Activated naive CD8-positive, alpha-beta T cell treated with anti-CD3 and anti-CD28 coated beads for 36 hours (primary cell): Measurements from ENCODE around the gene EXO1. TPM values are rescaled to one million over a fixed set of nuclear protein-coding genes. Genes with fewer than 3 reads are reported as not detected.
"Not testable (repeated sequence)": the region's sequence is repeated elsewhere in the genome, so short reads cannot be mapped to it uniquely, and the experiment has no call there.

Source experiments
- DNase-seq: peaks from one replicate; pipeline ENCODE4 v3.0.0; 2021
- H3K27ac Mint-ChIP-seq: one replicate; pipeline ENCODE4 v1.8.0; 2022; ENCODE audit warnings: mild to moderate bottlenecking, moderate library complexity, mixed read lengths
- H3K27me3 Mint-ChIP-seq: one replicate; pipeline ENCODE4 v1.8.0; 2022; ENCODE audit warnings: mild to moderate bottlenecking, mixed read lengths
- H3K36me3 Mint-ChIP-seq: one replicate; pipeline ENCODE4 v1.8.0; 2021; ENCODE audit warnings: mild to moderate bottlenecking, mixed read lengths
- H3K4me1 Mint-ChIP-seq: one replicate; pipeline ENCODE4 v1.8.0; 2021; ENCODE audit warnings: mixed read lengths
- H3K4me3 Mint-ChIP-seq: one replicate; pipeline ENCODE4 v1.8.0; 2022; ENCODE audit warnings: mild to moderate bottlenecking, moderate library complexity, mixed read lengths
- H3K9me3 Mint-ChIP-seq: one replicate; pipeline ENCODE4 v1.8.0; 2022; ENCODE audit warnings: mixed read lengths
- total RNA-seq, 2 experiments: library from RNA; stranded (reverse); gene quantifications; one replicate each; pipeline ENCODE4 v1.2.3, GENCODE V29; 2021

The EXO1 gene
- total RNA-seq, result 10 to 100 TPM; 91.8 to 94.8 TPM

DNA sequence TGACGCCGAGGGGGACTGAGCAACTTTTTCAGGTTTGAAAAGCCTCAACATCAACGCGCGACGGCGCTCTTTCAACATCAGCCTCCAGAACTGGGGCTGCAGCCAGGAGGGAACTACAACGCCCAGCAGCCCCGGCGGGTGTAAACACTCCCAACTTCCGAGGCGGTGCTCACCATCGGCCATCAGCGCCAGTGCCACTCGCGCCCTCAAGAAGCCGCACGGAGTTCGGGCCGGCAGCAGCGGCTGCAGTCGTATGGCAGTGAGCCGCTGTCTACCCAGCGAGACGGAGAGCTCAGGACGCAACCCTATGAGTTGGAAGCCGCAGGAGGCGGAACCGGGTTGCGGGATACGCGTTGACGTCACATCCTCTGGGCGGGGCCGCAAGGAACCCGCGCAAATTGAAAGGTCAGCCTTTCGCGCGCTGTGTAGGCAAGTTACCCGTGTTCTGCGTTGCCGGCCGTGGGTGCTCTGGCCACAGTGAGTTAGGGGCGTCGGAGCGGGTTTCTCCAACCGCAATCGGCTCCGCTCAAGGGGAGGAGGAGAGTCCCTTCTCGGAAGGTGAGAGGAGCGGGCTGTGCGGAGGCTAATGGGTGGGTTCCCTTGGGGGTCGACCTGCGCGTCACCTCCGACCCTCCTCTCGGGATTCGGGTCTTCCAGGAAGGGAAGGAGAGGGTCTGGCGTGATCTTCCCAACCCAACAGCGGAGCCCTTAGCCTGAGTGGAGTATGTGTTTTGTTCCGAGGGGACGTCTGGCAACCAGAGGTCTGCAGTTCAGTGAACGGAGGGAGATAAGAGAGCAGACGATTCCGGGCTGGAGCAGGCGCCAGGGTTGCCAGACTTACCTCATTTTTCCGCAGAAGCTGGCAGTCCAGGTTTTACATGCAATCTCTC is at the start of gene EXO1:
Gene EXO1, plus strand, starts transcription at position 409 of the 890 bp plus-strand sequence. CDS start 2,222 bp downstream, outside the sequence.
- Mint-ChIP-seq H3K27ac (peak within 1 kb of the TSS; percentile 99), H3K4me1 (peaks cover 19% of the 10 kb centered on the region), H3K9me3 (no peaks in the 10 kb centered on the region), H3K27me3 (no peaks in the 10 kb centered on the region), H3K36me3 (peaks cover 31% of the 10 kb centered on the region), H3K4me3 (peak within 1 kb of the TSS; percentile 95)
- DNase-seq, result peak; percentile 89

DNA sequence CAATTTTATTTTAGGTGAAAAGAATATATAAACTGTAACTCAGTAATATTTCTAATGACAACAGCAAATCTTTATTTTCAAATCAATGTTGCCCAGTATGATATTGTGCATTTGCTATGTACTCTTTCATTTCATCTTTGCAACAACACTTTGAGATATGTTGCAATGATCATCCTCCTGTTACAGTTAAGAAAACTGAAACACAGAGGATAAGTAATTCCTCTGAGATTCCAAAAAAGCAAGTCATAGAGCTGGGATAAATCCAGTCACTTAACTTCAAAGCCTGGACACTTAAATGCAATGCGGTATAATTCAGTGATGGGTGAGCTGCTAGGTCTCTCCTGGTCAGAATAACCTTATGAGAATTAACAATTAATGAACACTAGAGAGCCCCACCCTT is 48.6 kb upstream of the EXO1 start:
- H3K36me3 Mint-ChIP-seq, result no peaks in the 10 kb centered on the region
- no peak for DNase-seq
- H3K9me3 Mint-ChIP-seq, result no peaks in the 10 kb centered on the region
- no peak overlapping the region for H3K27ac Mint-ChIP-seq
- H3K4me1 Mint-ChIP-seq, result no peaks in the 10 kb centered on the region
- no peaks in the 10 kb centered on the region for H3K27me3 Mint-ChIP-seq
- no peak overlapping the region for H3K4me3 Mint-ChIP-seq

DNA sequence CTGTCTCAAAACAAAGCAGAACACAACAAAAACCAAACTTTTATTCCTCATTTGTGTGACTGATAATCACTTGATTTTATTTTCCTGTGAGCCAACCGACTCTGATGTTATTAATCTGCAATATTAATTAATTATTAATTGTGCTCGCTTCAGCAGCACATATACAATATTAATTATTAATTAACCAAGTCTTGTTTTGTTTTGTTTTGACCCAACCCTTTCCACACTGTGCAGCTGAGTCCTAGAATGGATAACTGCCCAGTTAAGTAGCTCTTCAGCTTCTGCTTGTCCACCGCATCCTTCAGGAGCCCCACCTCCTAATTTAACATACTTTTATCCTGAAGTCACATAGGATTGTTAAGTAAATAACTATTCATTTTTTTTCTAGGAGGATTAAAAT is 47.4 kb upstream of the EXO1 start:
- Mint-ChIP-seq H3K36me3 (no peaks in the 10 kb centered on the region), H3K4me1 (no peaks in the 10 kb centered on the region), H3K4me3 (no peak overlapping the region), H3K27me3 (no peaks in the 10 kb centered on the region), H3K27ac (no peak overlapping the region), H3K9me3 (no peaks in the 10 kb centered on the region)
- no peak for DNase-seq

DNA sequence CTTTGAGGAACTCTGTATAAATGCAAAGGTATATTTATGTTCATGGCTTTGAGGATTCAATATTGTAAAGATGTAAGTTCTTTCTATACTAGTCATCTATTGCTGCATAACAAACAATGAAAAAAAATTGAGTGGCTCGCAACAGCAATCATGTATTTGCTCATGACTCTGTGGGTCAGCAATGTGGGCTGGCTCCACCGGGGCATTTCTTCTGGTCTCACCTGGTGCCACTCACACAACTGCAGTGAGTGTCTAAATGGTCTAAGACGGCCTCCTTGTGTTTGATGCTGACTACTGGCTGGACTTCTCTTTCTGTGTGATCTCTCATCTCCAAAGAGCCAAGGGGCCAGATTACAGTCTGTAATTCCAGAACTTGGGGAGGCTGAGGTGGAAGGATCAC is 45.1 kb upstream of the EXO1 start:
- H3K27ac Mint-ChIP-seq, result no peak overlapping the region
- H3K4me1 Mint-ChIP-seq, result no peaks in the 10 kb centered on the region
- no peak overlapping the region for H3K4me3 Mint-ChIP-seq
- DNase-seq, result no peak
- H3K9me3 Mint-ChIP-seq, result no peaks in the 10 kb centered on the region
- no peaks in the 10 kb centered on the region for H3K27me3 Mint-ChIP-seq
- H3K36me3 Mint-ChIP-seq, result no peaks in the 10 kb centered on the region

DNA sequence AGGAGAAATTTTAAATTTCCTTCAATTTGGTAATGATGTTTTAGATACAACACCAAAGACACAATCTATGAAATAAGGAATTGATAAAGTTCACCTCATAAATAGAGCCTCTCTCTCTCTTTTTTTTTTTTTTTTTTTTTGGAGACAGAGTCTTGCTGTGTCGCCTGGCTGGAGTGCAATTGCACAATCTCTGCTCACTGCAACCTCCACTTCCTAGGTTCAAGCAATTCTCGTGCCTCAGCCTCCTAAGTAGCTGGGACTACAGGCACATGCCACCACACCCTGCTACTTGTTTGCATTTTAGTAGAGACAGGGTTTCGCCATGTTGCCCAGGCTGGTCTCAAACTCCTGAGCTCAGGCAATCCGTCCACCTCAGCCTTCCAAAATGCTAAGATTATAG is 43.3 kb upstream of the EXO1 start:
- H3K4me1 Mint-ChIP-seq, H3K9me3 Mint-ChIP-seq, H3K36me3 Mint-ChIP-seq, H3K27me3 Mint-ChIP-seq, H3K4me3 Mint-ChIP-seq, H3K27ac Mint-ChIP-seq, DNase-seq: not testable (repeated sequence)

DNA sequence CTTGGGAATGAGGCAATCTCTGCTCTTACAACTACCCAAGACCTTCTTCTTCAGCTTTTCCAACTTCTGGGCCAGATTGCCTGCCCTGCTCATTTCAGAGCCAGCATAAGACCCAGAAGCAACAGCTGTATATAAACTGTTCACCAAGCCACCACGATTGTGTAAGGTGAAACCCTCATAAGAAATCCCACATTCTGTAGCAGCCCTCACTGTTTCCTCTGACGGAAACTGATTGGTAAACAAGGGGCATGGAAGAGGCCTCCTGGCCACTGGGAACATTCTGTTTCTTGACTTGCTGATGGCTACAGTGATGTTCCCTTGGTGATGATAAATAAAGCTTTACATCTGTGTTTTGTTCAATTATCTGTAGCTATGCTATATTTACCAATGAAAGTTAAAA is 39.7 kb upstream of the EXO1 start:
- Mint-ChIP-seq H3K27me3 (peaks cover 3% of the 10 kb centered on the region), H3K9me3 (no peaks in the 10 kb centered on the region), H3K36me3 (no peaks in the 10 kb centered on the region), H3K4me1 (no peaks in the 10 kb centered on the region), H3K4me3 (no peak overlapping the region), H3K27ac (no peak overlapping the region)
- DNase-seq, result no peak

DNA sequence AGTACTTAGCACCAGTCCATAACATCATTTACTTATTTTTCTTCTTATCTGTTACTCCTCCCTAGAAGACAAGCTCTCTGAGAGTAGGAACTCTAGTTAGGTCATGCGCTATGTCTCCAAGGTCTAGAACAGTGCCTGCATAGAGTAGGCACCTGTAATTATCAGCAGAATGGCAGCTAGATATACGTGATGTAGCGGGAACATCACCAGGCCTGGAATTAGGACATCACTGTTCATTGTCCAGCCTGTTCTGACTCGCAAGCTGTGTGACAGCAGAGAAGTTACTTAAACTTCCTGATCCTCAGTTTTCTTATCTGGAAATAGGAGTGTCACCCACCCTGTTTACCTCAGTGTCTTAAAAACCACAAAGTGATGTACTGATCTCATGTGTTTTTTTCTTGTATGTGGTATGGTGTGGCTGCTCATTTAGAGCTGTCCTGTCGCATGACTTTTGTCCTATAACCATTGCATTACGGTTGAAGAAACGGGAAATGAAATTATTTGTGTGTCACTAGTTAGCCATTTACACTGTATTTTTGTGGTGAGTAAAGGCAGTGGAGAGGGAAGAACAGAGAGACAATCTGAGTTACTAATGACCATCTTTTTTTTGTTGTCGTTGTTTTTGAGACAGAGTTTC is 37.1 kb upstream of the EXO1 start:
- Mint-ChIP-seq H3K4me1 (no peaks in the 10 kb centered on the region), H3K27me3 (peaks cover 3% of the 10 kb centered on the region), H3K36me3 (no peaks in the 10 kb centered on the region), H3K9me3 (no peaks in the 10 kb centered on the region), H3K27ac (no peak overlapping the region), H3K4me3 (no peak overlapping the region)
- DNase-seq, result no peak

DNA sequence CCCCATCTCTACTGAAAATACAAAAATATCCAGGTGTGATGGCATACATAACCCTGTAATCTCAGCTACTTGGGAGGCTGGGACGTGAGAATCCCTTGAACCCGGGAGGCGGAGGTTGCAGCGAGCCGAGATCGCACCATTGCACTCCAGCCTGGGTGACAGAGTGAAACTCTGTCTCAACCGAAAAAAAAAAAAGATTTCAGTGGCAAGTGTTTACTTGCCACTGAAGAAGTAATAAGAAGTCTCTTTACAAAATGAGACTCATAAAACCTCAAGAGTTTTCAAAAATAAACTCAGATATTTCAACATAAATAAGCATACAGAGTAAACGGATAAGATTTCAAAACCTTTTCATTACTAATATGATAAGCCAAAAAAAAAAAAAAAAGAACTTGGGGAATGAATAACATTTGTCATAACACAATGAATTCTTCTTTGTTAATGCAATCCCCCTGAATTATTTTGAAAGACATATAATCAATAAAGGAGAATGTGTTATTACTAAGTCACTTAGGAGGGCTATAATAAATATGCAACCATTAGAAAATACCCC is 34.2 kb upstream of the EXO1 start:
- Mint-ChIP-seq H3K36me3 (no peaks in the 10 kb centered on the region), H3K4me1 (no peaks in the 10 kb centered on the region)
- DNase-seq, result no peak

DNA sequence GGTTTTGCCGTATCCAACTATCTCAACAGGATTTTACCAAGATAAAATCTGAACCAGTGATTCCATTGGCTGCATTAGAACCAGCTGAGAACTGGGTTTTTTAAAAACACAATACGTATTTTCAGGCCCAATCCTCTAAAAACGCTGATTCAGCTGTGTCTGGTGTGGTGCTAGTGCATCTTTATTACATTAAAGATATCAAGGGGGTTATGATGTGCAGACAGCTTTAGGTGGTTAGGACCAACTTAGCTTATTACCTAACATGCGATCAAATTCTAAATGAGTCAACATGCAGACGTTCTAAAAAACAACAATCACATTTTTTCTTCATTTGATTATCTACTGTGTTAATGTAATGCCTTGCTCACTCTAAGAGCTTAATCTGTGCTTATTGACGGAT is 32.0 kb upstream of the EXO1 start:
- no peaks in the 10 kb centered on the region for H3K9me3 Mint-ChIP-seq
- no peak overlapping the region for H3K4me3 Mint-ChIP-seq
- no peaks in the 10 kb centered on the region for H3K36me3 Mint-ChIP-seq

More for the DNA sequence above, 34.2 kb upstream of the EXO1 start:
- Mint-ChIP-seq H3K4me3 (no peak overlapping the region), H3K27me3 (peaks cover 3% of the 10 kb centered on the region), H3K9me3 (no peaks in the 10 kb centered on the region), H3K27ac (no peak overlapping the region)

DNA sequence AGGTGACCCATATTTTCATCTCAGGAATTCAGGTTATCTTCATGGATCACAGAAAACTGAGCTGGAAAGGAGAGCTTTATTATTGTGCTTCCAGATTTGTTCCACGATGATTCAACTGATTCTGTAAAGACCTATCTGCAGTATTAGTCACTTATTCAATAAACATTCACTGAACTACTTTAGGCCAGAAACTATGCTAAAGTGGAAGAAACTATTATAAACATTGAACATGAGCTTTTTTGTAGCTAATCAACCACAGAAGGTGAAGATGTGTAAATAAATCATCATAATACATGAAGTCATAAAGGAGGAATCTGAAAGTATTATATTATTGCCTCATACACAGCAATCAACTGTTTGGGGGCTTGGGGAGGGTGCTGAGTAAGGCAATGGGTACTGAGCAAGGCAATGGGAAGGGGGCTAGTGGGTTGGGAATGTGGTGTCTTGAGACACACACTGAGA is 30.6 kb upstream of the EXO1 start:
- Mint-ChIP-seq H3K27me3 (no peaks in the 10 kb centered on the region), H3K4me1 (no peaks in the 10 kb centered on the region), H3K27ac (no peak overlapping the region), H3K4me3 (no peak overlapping the region), H3K9me3 (no peaks in the 10 kb centered on the region), H3K36me3 (no peaks in the 10 kb centered on the region)
- DNase-seq, result no peak

More for the DNA sequence above, 32.0 kb upstream of the EXO1 start:
- Mint-ChIP-seq H3K27me3 (peaks cover 2% of the 10 kb centered on the region), H3K4me1 (no peaks in the 10 kb centered on the region), H3K27ac (no peak overlapping the region)
- DNase-seq, result no peak

DNA sequence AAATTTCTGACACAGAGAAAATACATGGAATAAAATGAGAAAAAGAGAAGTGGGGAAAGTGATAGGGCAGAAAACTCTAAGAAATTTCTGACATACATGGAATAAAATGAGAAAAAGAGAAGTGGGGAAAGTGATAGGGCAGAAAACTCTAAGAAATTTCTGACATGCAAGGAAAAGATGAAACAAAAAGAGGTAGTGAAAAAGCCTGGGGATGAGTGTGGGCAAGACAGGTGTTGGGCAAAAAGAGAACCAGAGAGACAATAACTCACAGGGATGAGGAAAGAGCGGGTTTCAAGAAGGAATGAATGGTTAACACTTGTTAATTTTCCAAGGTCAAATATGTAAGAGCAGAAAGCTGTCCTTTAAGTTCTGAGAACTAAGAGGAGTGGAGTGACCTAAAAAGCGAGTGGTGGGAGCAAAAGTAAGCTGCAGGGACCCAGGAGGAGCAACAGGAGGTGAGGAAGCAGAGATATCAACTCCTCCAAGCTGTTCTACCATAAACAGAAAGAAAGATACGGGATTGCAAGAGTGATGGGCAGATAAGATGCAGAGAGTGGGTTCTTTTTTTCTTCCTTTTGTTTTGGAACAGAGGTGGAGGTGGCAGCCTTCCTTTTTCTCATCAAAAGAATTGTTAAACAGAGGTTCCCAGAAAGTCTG is 29.9 kb upstream of the EXO1 start:
- H3K9me3 Mint-ChIP-seq, result no peaks in the 10 kb centered on the region
- no peak overlapping the region for H3K4me3 Mint-ChIP-seq
- H3K27me3 Mint-ChIP-seq, result no peaks in the 10 kb centered on the region
- H3K36me3 Mint-ChIP-seq, result no peaks in the 10 kb centered on the region
- no peaks in the 10 kb centered on the region for H3K4me1 Mint-ChIP-seq
- DNase-seq, result no peak
- no peak overlapping the region for H3K27ac Mint-ChIP-seq

DNA sequence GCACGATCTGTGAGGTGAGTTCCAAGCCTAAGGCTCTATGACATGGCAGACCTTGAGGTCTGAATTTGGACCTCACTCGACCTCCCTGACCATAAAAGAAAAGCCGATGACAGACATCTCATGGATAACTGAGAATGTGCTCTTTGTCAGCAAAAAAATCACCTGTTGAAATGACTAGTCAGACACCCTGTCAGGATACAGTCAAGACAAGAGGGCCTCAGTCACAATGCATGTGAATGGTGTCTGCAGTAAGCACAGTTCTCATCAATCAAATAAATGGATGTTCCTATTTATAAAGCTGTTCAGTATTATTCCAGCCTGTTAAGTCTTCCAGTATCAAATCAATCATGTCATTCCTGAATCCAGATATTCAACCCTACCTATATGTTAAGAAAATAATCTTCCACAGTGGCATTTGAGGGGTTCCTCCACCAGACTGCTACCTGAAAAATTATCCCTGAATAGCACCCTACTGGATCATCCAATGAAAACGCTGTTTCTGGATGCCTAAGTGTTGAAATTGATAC is 28.6 kb upstream of the EXO1 start:
- no peak for DNase-seq
- Mint-ChIP-seq H3K4me3 (no peak overlapping the region), H3K4me1 (no peaks in the 10 kb centered on the region), H3K36me3 (no peaks in the 10 kb centered on the region), H3K27ac (no peak overlapping the region), H3K27me3 (no peaks in the 10 kb centered on the region), H3K9me3 (no peaks in the 10 kb centered on the region)

DNA sequence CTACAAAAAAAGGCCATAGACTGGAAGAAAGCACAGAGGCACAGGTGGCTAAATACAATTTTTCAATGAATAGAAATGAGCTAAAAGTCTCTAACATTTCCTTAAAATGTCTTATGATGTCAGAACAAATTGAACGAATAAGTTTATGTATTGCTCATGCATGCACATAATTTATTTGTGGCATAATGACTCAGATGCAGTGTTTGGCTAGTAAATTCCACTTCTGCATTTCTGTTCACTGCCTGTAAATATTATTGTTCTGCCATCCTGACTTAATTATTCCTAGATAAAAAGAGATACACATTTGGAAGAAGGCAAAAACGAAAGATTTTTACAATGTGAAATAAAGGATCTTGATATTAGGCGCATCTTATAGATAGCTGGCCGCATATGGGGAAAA is 26.6 kb upstream of the EXO1 start:
- no peak overlapping the region for H3K27ac Mint-ChIP-seq
- no peak overlapping the region for H3K4me3 Mint-ChIP-seq
- H3K9me3 Mint-ChIP-seq, result no peaks in the 10 kb centered on the region
- H3K4me1 Mint-ChIP-seq, result no peaks in the 10 kb centered on the region
- DNase-seq, result no peak
- no peaks in the 10 kb centered on the region for H3K27me3 Mint-ChIP-seq
- no peaks in the 10 kb centered on the region for H3K36me3 Mint-ChIP-seq

DNA sequence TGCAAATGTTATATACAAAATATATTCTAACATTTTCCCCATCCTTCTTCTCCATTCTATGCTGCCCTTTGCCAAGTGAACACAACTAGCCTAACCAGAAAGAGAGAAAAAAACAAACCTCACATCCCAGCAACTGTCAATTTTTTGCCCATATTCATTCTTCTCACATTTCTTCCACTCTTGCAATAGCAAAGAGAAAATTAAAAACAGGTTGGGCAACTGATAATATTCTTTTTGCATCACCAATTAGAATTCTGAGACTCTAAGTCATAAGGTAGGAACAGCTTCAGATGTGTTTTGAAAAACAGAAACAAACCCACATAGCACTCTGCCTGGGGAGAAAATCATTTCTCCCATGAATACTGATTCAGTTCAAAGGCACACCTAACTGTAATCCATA is 25.2 kb upstream of the EXO1 start:
- Mint-ChIP-seq H3K4me1 (no peaks in the 10 kb centered on the region), H3K9me3 (no peaks in the 10 kb centered on the region)

DNA sequence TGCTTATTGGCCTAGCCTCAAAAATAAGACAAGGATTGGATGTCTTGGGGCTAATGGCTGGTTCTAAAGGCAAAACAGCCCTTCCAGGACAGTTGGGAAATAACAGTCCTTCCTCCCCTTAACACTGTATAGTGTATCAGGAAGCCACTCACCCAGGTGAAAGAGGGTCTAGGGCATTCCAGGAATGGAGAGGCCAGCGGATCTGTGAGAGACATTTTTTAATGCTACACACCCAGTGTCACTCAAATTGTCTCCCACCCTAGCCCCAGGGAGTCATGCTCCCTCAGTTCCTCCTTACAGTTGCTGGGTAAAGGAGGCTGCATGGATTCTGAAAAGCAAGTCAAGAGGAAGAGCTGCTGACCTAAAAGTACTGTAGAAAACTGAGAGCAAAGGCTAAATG is 24.1 kb upstream of the EXO1 start:
- Mint-ChIP-seq H3K27me3 (no peaks in the 10 kb centered on the region), H3K9me3 (no peaks in the 10 kb centered on the region), H3K27ac (no peak overlapping the region), H3K4me1 (no peaks in the 10 kb centered on the region), H3K4me3 (no peak overlapping the region), H3K36me3 (no peaks in the 10 kb centered on the region)
- DNase-seq, result no peak

More for the DNA sequence above, 25.2 kb upstream of the EXO1 start:
- no peak overlapping the region for H3K4me3 Mint-ChIP-seq
- H3K27ac Mint-ChIP-seq, result no peak overlapping the region
- H3K27me3 Mint-ChIP-seq, result no peaks in the 10 kb centered on the region
- no peaks in the 10 kb centered on the region for H3K36me3 Mint-ChIP-seq
- DNase-seq, result no peak
